Sigmoid colon (tissue), 3 donors: ENCODE results near the gene LRRC74B.

Experiments
- POLR2A ChIP-seq, 2 donors: fragments of 450-650 bp; IDR thresholded peaks; one replicate each; pipeline ENCODE4 v1.6.1; 2016; ENCODE audit warnings: antibody characterized with exemption in 2 of 2, mild to moderate bottlenecking in 2 of 2, moderate library complexity in 2 of 2
- TF ChIP-seq, protein P1 (sequence below), 4 experiments: fragments of 450-650 bp in 3 of 4; fragments of 200-600 bp in 1 of 4; IDR thresholded peaks; one replicate each; pipeline ENCODE4 v1.5.1; 2016 to 2019; ENCODE audit warnings: antibody characterized with exemption in 4 of 4, mild to moderate bottlenecking in 3 of 4, moderate library complexity in 2 of 4

DNA sequence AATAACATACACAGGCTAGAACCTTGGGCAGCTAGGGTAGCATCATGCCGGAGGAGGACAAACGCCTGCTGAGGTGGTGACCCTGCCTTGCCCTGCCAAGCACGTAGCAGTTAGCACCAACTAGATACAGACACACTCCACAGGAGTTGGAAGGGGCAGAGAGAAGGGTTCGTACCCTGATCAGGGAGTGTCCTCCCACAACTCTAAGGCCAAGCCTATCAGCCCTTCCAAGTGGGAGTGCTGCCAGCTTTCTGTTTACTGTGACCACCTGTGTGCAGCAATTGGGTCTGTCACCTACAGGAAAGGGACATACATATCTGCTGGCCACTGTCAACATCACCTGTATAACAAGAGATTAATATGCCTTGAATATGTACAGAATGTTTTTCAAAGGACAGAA lies 42.0 kb upstream of the LRRC74B start:
- TF ChIP-seq, protein P1, sequence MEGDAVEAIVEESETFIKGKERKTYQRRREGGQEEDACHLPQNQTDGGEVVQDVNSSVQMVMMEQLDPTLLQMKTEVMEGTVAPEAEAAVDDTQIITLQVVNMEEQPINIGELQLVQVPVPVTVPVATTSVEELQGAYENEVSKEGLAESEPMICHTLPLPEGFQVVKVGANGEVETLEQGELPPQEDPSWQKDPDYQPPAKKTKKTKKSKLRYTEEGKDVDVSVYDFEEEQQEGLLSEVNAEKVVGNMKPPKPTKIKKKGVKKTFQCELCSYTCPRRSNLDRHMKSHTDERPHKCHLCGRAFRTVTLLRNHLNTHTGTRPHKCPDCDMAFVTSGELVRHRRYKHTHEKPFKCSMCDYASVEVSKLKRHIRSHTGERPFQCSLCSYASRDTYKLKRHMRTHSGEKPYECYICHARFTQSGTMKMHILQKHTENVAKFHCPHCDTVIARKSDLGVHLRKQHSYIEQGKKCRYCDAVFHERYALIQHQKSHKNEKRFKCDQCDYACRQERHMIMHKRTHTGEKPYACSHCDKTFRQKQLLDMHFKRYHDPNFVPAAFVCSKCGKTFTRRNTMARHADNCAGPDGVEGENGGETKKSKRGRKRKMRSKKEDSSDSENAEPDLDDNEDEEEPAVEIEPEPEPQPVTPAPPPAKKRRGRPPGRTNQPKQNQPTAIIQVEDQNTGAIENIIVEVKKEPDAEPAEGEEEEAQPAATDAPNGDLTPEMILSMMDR (IDR thresholded peaks at IDR 0.05), result no peak
- TF ChIP-seq POLR2A (IDR thresholded peaks at IDR 0.05), result no peak
